ENCODE results near the gene ASPRV1. TPM values are rescaled to one million over a fixed set of nuclear protein-coding genes. Genes with fewer than 3 reads are reported as not detected.
A peak's percentile ranks its signal among the peaks of the same experiment; 100 is the strongest.

ASPRV1 gene
- polyA plus RNA-seq, 3 donors = 0.25 to 0.52 (median 0.27) TPM

DNA sequence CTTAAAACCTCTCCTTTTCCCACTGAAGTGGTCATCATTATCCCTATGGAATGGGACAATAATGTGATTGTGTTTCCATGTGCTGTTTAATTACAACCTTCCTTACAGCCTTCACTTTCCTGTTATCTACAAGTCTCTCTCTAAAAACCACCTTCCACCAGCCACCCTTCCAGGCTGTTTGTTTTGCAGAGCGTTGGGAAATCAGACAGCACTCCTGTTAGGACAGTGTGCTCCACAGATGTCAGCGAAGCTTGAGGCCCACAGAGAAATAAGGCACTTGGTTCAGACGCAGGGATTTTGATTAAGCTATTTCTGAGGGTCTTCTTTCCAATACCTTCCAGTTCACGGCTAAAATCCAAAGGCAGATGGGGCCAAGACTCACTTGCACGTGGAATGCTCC is 32.3 kb upstream of the ASPRV1 start:
- Histone ChIP-seq H3K79me2 (ENCODE audit: insufficient read depth, low read length) (no peaks in the 10 kb centered on the region), H2AFZ (ENCODE audit: insufficient read depth, low read depth, low read length, poor library complexity, severe bottlenecking) (no peak overlapping the region), H3K4me1 (ENCODE audit: control insufficient read depth in 1 of 2, insufficient read depth in 2 of 2, low read length in 2 of 2) (peaks cover 11 to 12% of the 10 kb centered on the region in 2 donors), H3K4me3 (replicated peaks in 1 of 3; ENCODE audit: low read depth in 2 of 3, low read length in 3 of 3) (no peak overlapping the region), H3K4me2 (replicated peaks; ENCODE audit: extremely low read depth, low read length, poor library complexity, severe bottlenecking) (no peak overlapping the region), H4K20me1 (ENCODE audit: insufficient read depth, low read length) (no peaks in the 10 kb centered on the region), H3K36me3 (replicated peaks in 1 of 2; ENCODE audit: control insufficient read depth in 1 of 2, insufficient read depth in 2 of 2, low read length in 2 of 2) (peaks cover 2 to 6% of the 10 kb centered on the region in 2 donors), H3K27me3 (ENCODE audit: control insufficient read depth in 2 of 2, insufficient read depth in 2 of 2, low read length in 2 of 2) (no peaks in the 10 kb centered on the region), H3K9ac (ENCODE audit: insufficient read depth, low read length, poor library complexity, severe bottlenecking) (no peak overlapping the region), H3K27ac (ENCODE audit: low read depth in 1 of 2, low read length in 2 of 2) (no peak overlapping the region), H3K9me3 (replicated peaks in 1 of 2; ENCODE audit: control insufficient read depth in 1 of 2, insufficient read depth in 1 of 2, low read length in 2 of 2) (no peaks in the 10 kb centered on the region)
- Mint-ChIP-seq H3K27me3 (ENCODE audit: low read depth in 3 of 3) (peaks cover 0 to 5% (median 3%) of the 10 kb centered on the region in 3 donors), H3K27ac (no peak overlapping the region), H3K36me3 (peaks cover 20 to 24% of the 10 kb centered on the region in 2 donors), H3K4me3 (no peak overlapping the region), H3K4me1 (peaks cover 21% of the 10 kb centered on the region), H3K9me3 (no peaks in the 10 kb centered on the region)
- no peak for DNase-seq
- intact Hi-C loops (cut with micrococcal nuclease) = loop anchor here in 1 of 2 donors (10.0 kb wide), 1 partner anchor 61 kb away; no protein-coding TSS in a partner anchor
- TF ChIP-seq, protein P1, sequence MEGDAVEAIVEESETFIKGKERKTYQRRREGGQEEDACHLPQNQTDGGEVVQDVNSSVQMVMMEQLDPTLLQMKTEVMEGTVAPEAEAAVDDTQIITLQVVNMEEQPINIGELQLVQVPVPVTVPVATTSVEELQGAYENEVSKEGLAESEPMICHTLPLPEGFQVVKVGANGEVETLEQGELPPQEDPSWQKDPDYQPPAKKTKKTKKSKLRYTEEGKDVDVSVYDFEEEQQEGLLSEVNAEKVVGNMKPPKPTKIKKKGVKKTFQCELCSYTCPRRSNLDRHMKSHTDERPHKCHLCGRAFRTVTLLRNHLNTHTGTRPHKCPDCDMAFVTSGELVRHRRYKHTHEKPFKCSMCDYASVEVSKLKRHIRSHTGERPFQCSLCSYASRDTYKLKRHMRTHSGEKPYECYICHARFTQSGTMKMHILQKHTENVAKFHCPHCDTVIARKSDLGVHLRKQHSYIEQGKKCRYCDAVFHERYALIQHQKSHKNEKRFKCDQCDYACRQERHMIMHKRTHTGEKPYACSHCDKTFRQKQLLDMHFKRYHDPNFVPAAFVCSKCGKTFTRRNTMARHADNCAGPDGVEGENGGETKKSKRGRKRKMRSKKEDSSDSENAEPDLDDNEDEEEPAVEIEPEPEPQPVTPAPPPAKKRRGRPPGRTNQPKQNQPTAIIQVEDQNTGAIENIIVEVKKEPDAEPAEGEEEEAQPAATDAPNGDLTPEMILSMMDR (IDR thresholded peaks at IDR 0.05) = no peak
- WGBS (ENCODE audit: insufficient coverage) = 96% methylated on average over 5 of the region's 5 CpGs

DNA sequence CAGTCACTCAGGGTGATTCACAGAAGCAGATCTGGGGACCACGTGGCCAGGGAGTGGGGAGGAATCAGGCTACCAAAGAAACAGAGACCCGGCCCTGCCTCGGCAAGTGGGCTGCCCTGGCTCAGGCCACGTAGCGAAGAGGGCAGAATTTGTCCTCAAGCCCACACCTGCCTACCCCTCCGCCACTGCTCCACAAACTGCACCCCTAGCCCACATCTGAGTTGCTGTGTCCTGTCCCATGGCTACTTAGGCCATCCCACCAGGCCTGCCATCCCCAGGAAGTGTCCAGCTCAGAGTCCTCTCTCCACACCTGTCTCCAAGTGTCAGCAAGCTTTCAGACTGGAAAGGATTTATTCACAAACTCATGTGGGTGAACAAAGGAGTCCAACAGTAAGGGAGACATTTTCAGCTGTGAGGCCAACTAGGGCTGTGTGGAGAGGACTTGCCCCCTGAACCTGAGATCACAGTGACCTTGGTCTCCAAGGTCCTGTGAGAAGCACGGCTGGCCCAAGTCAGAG is 31.7 kb upstream of the ASPRV1 start:
- TF ChIP-seq, protein P1 (IDR thresholded peaks at IDR 0.05) = no peak
- H3K9ac ChIP-seq (ENCODE audit: insufficient read depth, low read length, poor library complexity, severe bottlenecking) = no peak overlapping the region
- no peaks in the 10 kb centered on the region for H3K79me2 ChIP-seq (ENCODE audit: insufficient read depth, low read length)
- peaks cover 2 to 6% of the 10 kb centered on the region in 2 donors for H3K36me3 ChIP-seq (replicated peaks in 1 of 2; ENCODE audit: control insufficient read depth in 1 of 2, insufficient read depth in 2 of 2, low read length in 2 of 2)
- intact Hi-C loops (cut with micrococcal nuclease) = loop anchor here in 1 of 2 donors (10.0 kb wide), 1 partner anchor 62 kb away; no protein-coding TSS in a partner anchor
- no peaks in the 10 kb centered on the region for H3K27me3 ChIP-seq (ENCODE audit: control insufficient read depth in 2 of 2, insufficient read depth in 2 of 2, low read length in 2 of 2)
- peaks cover 11 to 12% of the 10 kb centered on the region in 2 donors for H3K4me1 ChIP-seq (ENCODE audit: control insufficient read depth in 1 of 2, insufficient read depth in 2 of 2, low read length in 2 of 2)
- no peak for DNase-seq
- H2AFZ ChIP-seq (ENCODE audit: insufficient read depth, low read depth, low read length, poor library complexity, severe bottlenecking) = no peak overlapping the region
- H3K4me3 Mint-ChIP-seq = no peak overlapping the region
- peaks cover 22% of the 10 kb centered on the region for H3K4me1 Mint-ChIP-seq
- H3K27ac ChIP-seq (ENCODE audit: low read depth in 1 of 2, low read length in 2 of 2) = no peak overlapping the region
- no peaks in the 10 kb centered on the region for H3K9me3 Mint-ChIP-seq
- H3K27me3 Mint-ChIP-seq (ENCODE audit: low read depth in 3 of 3) = peaks cover 0 to 4% (median 3%) of the 10 kb centered on the region in 3 donors
- WGBS (ENCODE audit: insufficient coverage) = 98% methylated on average over 7 of the region's 7 CpGs
- no peaks in the 10 kb centered on the region for H4K20me1 ChIP-seq (ENCODE audit: insufficient read depth, low read length)
- H3K4me3 ChIP-seq (replicated peaks in 1 of 3; ENCODE audit: low read depth in 2 of 3, low read length in 3 of 3) = no peak overlapping the region
- H3K27ac Mint-ChIP-seq = peak overlapping the region in 2 of 7 donors; percentile 21 to 33
- peaks cover 20 to 24% of the 10 kb centered on the region in 2 donors for H3K36me3 Mint-ChIP-seq
- H3K9me3 ChIP-seq (replicated peaks in 1 of 2; ENCODE audit: control insufficient read depth in 1 of 2, insufficient read depth in 1 of 2, low read length in 2 of 2) = no peaks in the 10 kb centered on the region
- no peak overlapping the region for H3K4me2 ChIP-seq (replicated peaks; ENCODE audit: extremely low read depth, low read length, poor library complexity, severe bottlenecking)

All from CD14-positive monocyte (primary cell).